GM19025 (cell line): ENCODE results near the gene WIF1.

Source experiments
- ATAC-seq: cut with Tn5 transposase; IDR thresholded peaks from one replicate; pipeline ENCODE4 v1.9.1; 2021; ENCODE audit warnings: mild to moderate bottlenecking, low read depth, moderate library complexity; ENCODE audit not compliant: unreplicated experiment

WIF1 gene

GRCh38 chr12:65123435-65124063, 2.4 kb upstream of the WIF1 start:
- ATAC-seq, result no peak

- no peak for ATAC-seq
Observed at GRCh38 chr12:65122703-65123102, 1.6 kb upstream of the WIF1 start.

- ATAC-seq, result no peak
Observed at GRCh38 chr12:65121956-65122469, 908 bp upstream of the WIF1 start.

GRCh38 chr12:65119063-65119462, 2.0 kb downstream of the WIF1 start:
- no peak for ATAC-seq

GRCh38 chr12:65113621-65114035, 7.5 kb downstream of the WIF1 start:
- no peak for ATAC-seq

- ATAC-seq, result no peak
Observed at GRCh38 chr12:65106948-65107347, 14.2 kb downstream of the WIF1 start.

- ATAC-seq, result no peak
Observed at GRCh38 chr12:65100140-65100539, 21.0 kb downstream of the WIF1 start.

GRCh38 chr12:65099182-65099581, 21.9 kb downstream of the WIF1 start:
- no peak for ATAC-seq

GRCh38 chr12:65098364-65098763, 22.7 kb downstream of the WIF1 start:
- no peak for ATAC-seq

GRCh38 chr12:65094722-65095121, 26.4 kb downstream of the WIF1 start:
- ATAC-seq, result no peak

- no peak for ATAC-seq
Observed at GRCh38 chr12:65093606-65094005, 27.5 kb downstream of the WIF1 start.

- no peak for ATAC-seq
Observed at GRCh38 chr12:65090461-65090860, 30.6 kb downstream of the WIF1 start.

- no peak for ATAC-seq
Observed at GRCh38 chr12:65086236-65086635, 34.9 kb downstream of the WIF1 start.

GRCh38 chr12:65084579-65084978, 36.5 kb downstream of the WIF1 start:
- ATAC-seq, result no peak

- ATAC-seq, result no peak
Observed at GRCh38 chr12:65083581-65083980, 37.5 kb downstream of the WIF1 start.

GRCh38 chr12:65082406-65082805, 38.7 kb downstream of the WIF1 start:
- ATAC-seq, result no peak

GRCh38 chr12:65081496-65081895, 39.6 kb downstream of the WIF1 start:
- ATAC-seq, result no peak

GRCh38 chr12:65074932-65075331, 46.2 kb downstream of the WIF1 start:
- ATAC-seq, result peak; percentile 51

- no peak for ATAC-seq
Observed at GRCh38 chr12:65069336-65069735, 51.8 kb downstream of the WIF1 start.

GRCh38 chr12:65067383-65067782, 53.7 kb downstream of the WIF1 start:
- no peak for ATAC-seq

- no peak for ATAC-seq
Observed at GRCh38 chr12:65055859-65056258, 65.2 kb downstream of the WIF1 start.

GRCh38 chr12:65051218-65051617, 69.9 kb downstream of the WIF1 start:
- no peak for ATAC-seq

GRCh38 chr12:65045269-65045668, 75.8 kb downstream of the WIF1 start:
- no peak for ATAC-seq
